NB4 (cell line): ENCODE data around the gene ID1.

Experiments used
- MAX ChIP-seq: IDR thresholded peaks from 2 replicates; pipeline ENCODE4 v1.6.1; 2011; ENCODE audit warnings: low read depth, low read length
- TF ChIP-seq, protein P1 (sequence below): IDR thresholded peaks from one replicate; pipeline ENCODE4 v1.5.1; 2012; ENCODE audit warnings: low read depth, low read length

DNA sequence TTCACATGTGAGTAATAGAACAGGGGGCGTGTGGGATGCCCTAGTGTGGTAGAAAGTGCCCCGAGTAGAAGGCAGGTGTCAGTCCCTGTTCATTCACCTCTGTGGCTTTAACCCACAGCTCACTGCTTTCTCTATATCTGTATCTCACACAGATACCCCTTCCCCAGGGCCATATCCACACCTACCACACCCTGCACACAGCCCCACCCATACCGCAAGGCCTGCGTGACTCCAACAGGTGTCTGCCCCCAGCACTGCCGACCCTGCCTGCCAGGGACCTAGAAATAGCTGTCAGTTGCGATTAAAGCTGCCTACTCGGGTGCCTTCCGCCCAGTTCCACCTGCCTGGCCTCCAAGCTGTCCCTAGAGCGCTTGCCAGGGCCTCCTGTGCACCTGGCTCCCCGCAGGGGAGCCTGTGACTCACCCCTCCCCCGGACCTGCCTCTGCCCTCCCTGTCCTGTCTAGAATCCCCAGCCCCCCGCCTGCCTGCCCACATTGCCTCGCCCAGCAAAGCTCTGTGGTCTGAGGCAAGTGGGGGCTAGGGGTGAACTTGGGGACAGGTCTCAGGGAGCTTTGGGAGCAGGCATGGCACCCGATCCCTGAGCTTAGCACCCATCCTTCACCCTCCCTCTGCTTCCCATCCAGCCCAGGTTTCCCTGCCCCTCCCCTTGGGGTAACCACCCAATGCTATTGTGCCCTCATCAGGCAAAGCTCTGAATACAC is 38.3 kb upstream of the ID1 start:
- TF ChIP-seq, protein P1, sequence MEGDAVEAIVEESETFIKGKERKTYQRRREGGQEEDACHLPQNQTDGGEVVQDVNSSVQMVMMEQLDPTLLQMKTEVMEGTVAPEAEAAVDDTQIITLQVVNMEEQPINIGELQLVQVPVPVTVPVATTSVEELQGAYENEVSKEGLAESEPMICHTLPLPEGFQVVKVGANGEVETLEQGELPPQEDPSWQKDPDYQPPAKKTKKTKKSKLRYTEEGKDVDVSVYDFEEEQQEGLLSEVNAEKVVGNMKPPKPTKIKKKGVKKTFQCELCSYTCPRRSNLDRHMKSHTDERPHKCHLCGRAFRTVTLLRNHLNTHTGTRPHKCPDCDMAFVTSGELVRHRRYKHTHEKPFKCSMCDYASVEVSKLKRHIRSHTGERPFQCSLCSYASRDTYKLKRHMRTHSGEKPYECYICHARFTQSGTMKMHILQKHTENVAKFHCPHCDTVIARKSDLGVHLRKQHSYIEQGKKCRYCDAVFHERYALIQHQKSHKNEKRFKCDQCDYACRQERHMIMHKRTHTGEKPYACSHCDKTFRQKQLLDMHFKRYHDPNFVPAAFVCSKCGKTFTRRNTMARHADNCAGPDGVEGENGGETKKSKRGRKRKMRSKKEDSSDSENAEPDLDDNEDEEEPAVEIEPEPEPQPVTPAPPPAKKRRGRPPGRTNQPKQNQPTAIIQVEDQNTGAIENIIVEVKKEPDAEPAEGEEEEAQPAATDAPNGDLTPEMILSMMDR, result no peak
- TF ChIP-seq MAX, result no peak
